Neutrophil (primary cell): ENCODE measurements around the gene C11orf97.
"Not testable (repeated sequence)": the region's sequence is repeated elsewhere in the genome, so short reads cannot be mapped to it uniquely, and the experiment has no call there.

Source experiments
- H3K27ac ChIP-seq: fragments of 200-600 bp; sonication (generic); 2 replicates; pipeline ENCODE4 v1.5.1; 2016; ENCODE audit warnings: mild to moderate bottlenecking, moderate library complexity
- H3K27me3 ChIP-seq: fragments of 200-600 bp; sonication (generic); 2 replicates; pipeline ENCODE4 v1.6.0; 2016; ENCODE audit warnings: mild to moderate bottlenecking
- H3K36me3 ChIP-seq: fragments of 200-600 bp; sonication (generic); 2 replicates; pipeline ENCODE4 v1.5.1; 2017
- H3K4me1 ChIP-seq, 2 experiments: fragments of 200-600 bp in 1 of 2; sonication (generic) in 1 of 2; 1 replicate in 1 of 2; 2 replicates in 1 of 2; pipeline versions ENCODE4 v1.5.1 to v1.6.1; 2013 to 2016; ENCODE audit warnings: low read depth in 1 of 2, low read length in 1 of 2, mild to moderate bottlenecking in 1 of 2, moderate library complexity in 1 of 2; ENCODE audit not compliant: control insufficient read depth in 1 of 2, insufficient read depth in 1 of 2
- H3K4me3 ChIP-seq, 2 experiments: fragments of 200-600 bp in 1 of 2; sonication (generic) in 1 of 2; 1 replicate in 1 of 2; 2 replicates in 1 of 2; pipeline ENCODE4 v1.5.1; 2013 to 2016; ENCODE audit warnings: low read depth in 1 of 2, low read length in 1 of 2, mild to moderate bottlenecking in 1 of 2, moderate library complexity in 1 of 2
- H3K9me3 ChIP-seq: fragments of 200-600 bp; sonication (generic); 2 replicates; pipeline ENCODE4 v1.5.1; 2016
- TF ChIP-seq, protein P1 (sequence below): fragments of 200-600 bp; sonication (generic); IDR thresholded peaks from 2 replicates; pipeline ENCODE4 v1.5.1; 2016; ENCODE audit warnings: antibody characterized with exemption

Gene C11orf97

DNA sequence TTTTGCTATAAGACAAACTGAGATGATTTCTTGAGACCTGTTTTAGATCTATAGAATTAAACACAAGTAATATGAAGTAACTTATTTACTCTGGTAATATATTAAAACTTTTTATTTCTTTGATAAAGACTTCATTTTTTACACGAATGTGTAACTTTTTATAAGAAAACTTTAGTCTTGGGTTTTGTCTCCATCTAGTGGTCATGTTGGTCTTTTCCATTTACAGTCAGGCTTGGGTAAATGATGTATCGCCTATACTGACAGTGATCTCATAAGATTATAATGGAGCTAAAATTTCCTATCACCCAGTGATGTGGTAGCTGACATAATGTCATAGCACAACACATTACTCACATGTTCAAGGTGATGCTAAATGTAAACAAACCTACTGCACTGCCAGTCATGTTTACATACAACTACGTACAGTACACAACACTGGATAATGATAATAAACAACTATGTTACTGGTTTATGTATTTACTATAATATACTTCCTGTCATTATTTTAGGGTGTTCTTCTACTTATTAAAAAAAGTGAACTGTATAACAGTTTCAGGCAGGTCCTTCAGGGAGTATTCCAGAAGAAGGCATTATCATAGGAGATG, 7.5 kb upstream of the C11orf97 start:
- H3K9me3 ChIP-seq, result no peaks in the 10 kb centered on the region
- H3K4me1 ChIP-seq, result no peaks in the 10 kb centered on the region
- no peak overlapping the region for H3K4me3 ChIP-seq
- TF ChIP-seq, protein P1, sequence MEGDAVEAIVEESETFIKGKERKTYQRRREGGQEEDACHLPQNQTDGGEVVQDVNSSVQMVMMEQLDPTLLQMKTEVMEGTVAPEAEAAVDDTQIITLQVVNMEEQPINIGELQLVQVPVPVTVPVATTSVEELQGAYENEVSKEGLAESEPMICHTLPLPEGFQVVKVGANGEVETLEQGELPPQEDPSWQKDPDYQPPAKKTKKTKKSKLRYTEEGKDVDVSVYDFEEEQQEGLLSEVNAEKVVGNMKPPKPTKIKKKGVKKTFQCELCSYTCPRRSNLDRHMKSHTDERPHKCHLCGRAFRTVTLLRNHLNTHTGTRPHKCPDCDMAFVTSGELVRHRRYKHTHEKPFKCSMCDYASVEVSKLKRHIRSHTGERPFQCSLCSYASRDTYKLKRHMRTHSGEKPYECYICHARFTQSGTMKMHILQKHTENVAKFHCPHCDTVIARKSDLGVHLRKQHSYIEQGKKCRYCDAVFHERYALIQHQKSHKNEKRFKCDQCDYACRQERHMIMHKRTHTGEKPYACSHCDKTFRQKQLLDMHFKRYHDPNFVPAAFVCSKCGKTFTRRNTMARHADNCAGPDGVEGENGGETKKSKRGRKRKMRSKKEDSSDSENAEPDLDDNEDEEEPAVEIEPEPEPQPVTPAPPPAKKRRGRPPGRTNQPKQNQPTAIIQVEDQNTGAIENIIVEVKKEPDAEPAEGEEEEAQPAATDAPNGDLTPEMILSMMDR, result peak; percentile 68
- H3K27me3 ChIP-seq, result no peaks in the 10 kb centered on the region
- no peak overlapping the region for H3K27ac ChIP-seq
- H3K36me3 ChIP-seq, result peaks cover 17% of the 10 kb centered on the region

DNA sequence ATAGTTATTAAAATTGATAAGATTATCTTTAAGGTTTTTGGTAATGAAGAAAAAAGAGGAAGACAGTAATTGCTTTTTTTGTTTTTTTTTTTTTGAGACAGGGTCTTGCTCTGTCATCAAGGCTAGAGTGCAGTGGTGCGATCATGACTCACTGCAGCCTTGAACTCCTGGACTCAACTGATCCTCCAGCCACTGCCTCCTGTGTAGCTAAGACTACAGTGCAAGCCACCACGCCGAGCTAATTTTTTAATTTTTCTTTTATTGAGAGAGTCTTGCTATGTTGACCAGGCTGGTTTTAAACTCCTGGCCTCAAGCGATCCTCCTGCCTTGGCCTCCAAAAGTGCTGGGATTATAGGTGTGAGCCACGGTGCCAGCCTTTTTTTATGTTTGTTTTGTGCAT, 5.7 kb upstream of the C11orf97 start:
- H3K4me1 ChIP-seq, H3K4me3 ChIP-seq, H3K27me3 ChIP-seq, H3K27ac ChIP-seq, H3K9me3 ChIP-seq, H3K36me3 ChIP-seq: not testable (repeated sequence)

DNA sequence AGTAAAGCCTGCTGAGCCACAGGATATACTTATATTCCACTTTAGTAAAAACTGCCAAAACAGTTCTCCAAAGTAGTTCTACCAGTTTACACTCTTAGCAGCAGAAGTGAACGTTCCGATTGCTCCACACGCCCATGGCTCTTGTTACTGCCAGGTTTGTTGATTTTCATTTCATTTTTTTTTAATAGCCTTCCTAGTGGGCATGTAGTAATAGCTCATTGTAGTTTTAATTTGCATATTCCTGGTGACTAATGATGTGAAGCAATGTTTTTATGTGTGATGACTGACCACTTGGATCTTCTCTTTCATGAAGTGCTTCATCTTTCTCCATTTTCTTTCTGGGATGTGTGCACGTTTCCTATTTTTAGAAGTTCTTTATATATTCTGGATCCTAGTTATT, 4.8 kb upstream of the C11orf97 start:
- Histone ChIP-seq H3K36me3 (no peaks in the 10 kb centered on the region), H3K4me3 (no peak overlapping the region), H3K9me3 (no peaks in the 10 kb centered on the region), H3K4me1 (peaks cover 7% of the 10 kb centered on the region in 2 experiments), H3K27me3 (peaks cover 9% of the 10 kb centered on the region), H3K27ac (no peak overlapping the region)
- TF ChIP-seq, protein P1, result no peak

DNA sequence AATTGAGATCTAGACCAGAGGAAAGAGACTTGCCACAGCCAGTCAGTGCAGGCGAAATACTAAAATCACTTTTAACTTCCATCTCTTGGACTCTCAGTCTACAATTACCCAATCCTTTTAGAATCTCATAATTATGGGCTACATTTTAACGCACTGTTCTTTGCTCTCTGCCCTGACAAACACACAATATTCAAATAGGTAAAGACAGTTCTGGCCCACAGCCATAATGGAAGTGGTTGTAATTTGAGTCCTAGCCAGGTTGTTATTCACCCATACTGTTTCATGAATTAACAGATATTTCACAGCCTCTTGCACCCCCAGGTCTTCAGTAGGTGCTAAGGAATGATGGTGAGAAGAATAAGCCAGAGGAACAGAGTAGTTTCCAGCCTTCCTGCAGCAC, 830 bp downstream of the C11orf97 start:
- H3K4me3 ChIP-seq, result peak overlapping the region; percentile 56 to 59
- TF ChIP-seq, protein P1, result no peak
- no peak overlapping the region for H3K27ac ChIP-seq
- H3K27me3 ChIP-seq, result peaks cover 13% of the 10 kb centered on the region
- H3K4me1 ChIP-seq, result peaks cover 16 to 20% of the 10 kb centered on the region in 2 experiments
- no peaks in the 10 kb centered on the region for H3K9me3 ChIP-seq
- H3K36me3 ChIP-seq, result no peaks in the 10 kb centered on the region

DNA sequence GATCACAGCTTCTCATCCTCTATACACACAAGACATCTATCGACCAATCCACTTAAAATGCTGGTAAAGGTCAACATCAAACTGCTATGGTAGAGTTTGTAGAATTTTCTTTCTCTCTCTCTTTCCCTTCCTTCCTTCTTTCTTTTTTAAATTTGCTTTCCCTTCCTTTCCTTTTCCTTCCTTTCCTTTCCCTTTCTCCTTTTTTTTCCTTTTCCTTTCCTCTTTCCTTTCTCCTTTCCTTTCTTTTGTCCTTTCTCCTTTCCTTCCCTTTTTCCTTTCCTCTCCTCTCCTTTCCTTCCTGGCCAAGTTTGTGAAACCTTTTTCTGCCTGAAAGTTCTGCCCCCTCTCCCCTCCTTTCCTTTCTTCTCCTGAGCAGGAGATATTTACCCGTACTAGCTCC, 3.1 kb downstream of the C11orf97 start:
- Histone ChIP-seq H3K36me3 (no peaks in the 10 kb centered on the region), H3K27me3 (peaks cover 13% of the 10 kb centered on the region), H3K4me3 (no peak overlapping the region), H3K27ac (no peak overlapping the region), H3K9me3 (no peaks in the 10 kb centered on the region), H3K4me1 (peaks cover 16 to 24% of the 10 kb centered on the region in 2 experiments)
- TF ChIP-seq, protein P1, result no peak

DNA sequence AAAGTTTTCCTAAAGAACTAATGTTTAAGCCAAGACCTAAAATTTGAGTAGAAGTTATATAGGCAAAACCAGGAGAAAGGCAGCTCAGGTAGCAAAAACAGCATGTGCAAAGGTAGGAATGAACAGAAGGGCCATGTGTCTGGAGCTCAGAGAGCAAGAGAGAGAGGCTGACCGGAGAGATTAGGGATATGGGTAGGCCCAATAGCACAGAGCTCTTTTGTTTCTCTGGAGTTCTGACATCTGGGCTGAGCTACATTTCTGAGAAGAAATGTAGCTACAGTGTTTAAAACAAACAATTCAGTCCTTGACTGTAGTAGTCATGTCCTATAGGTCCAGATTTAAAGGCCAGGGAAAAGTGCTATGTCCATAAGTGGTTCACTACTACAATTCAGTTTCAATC, 4.5 kb downstream of the C11orf97 start:
- no peaks in the 10 kb centered on the region for H3K9me3 ChIP-seq
- H3K27ac ChIP-seq, result no peak overlapping the region
- H3K27me3 ChIP-seq, result peaks cover 11% of the 10 kb centered on the region
- peaks cover 16 to 24% of the 10 kb centered on the region in 2 experiments for H3K4me1 ChIP-seq
- no peaks in the 10 kb centered on the region for H3K36me3 ChIP-seq
- TF ChIP-seq, protein P1, result no peak
- no peak overlapping the region for H3K4me3 ChIP-seq
